ENCODE measurements around the gene PGBD1.
"Not testable (repeated sequence)": the region's sequence is repeated elsewhere in the genome, so short reads cannot be mapped to it uniquely, and the experiment has no call there.

Gene PGBD1

GRCh38 chr6:28267695-28268059 is 13.7 kb upstream of the PGBD1 start:
- DNase-seq (ENCODE audit: low read depth), result no peak

GRCh38 chr6:28269492-28269891 is 11.9 kb upstream of the PGBD1 start:
- DNase-seq (ENCODE audit: low read depth), result no peak

- no peak for DNase-seq (ENCODE audit: low read depth)
Observed at GRCh38 chr6:28274888-28275287, 6.5 kb upstream of the PGBD1 start.

- DNase-seq (ENCODE audit: low read depth), result no peak
Observed at GRCh38 chr6:28277746-28278145, 3.6 kb upstream of the PGBD1 start.

- DNase-seq (ENCODE audit: low read depth), result no peak
Observed at GRCh38 chr6:28280595-28281287, 631 bp upstream of the PGBD1 start.

GRCh38 chr6:28282926-28283325 is 1.6 kb downstream of the PGBD1 start:
- no peak for DNase-seq (ENCODE audit: low read depth)

GRCh38 chr6:28291573-28291972 is 10.2 kb downstream of the PGBD1 start:
- no peak for DNase-seq (ENCODE audit: low read depth)

GRCh38 chr6:28295326-28295725 is 14.0 kb downstream of the PGBD1 start:
- no peak for DNase-seq (ENCODE audit: low read depth)

- no peak for DNase-seq (ENCODE audit: low read depth)
Observed at GRCh38 chr6:28296520-28297060, 15.2 kb downstream of the PGBD1 start.

- no peak for DNase-seq (ENCODE audit: low read depth)
Observed at GRCh38 chr6:28303570-28303969, 22.2 kb downstream of the PGBD1 start.

- DNase-seq (ENCODE audit: low read depth), result not testable (repeated sequence)
Observed at GRCh38 chr6:28306363-28306762, 25.0 kb downstream of the PGBD1 start.

- no peak for DNase-seq (ENCODE audit: low read depth)
Observed at GRCh38 chr6:28311139-28311823, 29.9 kb downstream of the PGBD1 start.

- no peak for DNase-seq (ENCODE audit: low read depth)
Observed at GRCh38 chr6:28312939-28313338, 31.6 kb downstream of the PGBD1 start.

- no peak for DNase-seq (ENCODE audit: low read depth)
Observed at GRCh38 chr6:28315628-28316027, 34.3 kb downstream of the PGBD1 start.

- DNase-seq (ENCODE audit: low read depth), result not testable (repeated sequence)
Observed at GRCh38 chr6:28317866-28318265, 36.5 kb downstream of the PGBD1 start.

GRCh38 chr6:28322661-28323060 is 41.3 kb downstream of the PGBD1 start:
- DNase-seq (ENCODE audit: low read depth), result no peak

- no peak for DNase-seq (ENCODE audit: low read depth)
Observed at GRCh38 chr6:28323813-28324424, 42.5 kb downstream of the PGBD1 start.

- DNase-seq (ENCODE audit: low read depth), result no peak
Observed at GRCh38 chr6:28326371-28326948, 45.1 kb downstream of the PGBD1 start.

- no peak for DNase-seq (ENCODE audit: low read depth)
Observed at GRCh38 chr6:28330041-28330440, 48.7 kb downstream of the PGBD1 start.

GRCh38 chr6:28333047-28333446 is 51.7 kb downstream of the PGBD1 start:
- no peak for DNase-seq (ENCODE audit: low read depth)

GRCh38 chr6:28333599-28334018 is 52.2 kb downstream of the PGBD1 start:
- no peak for DNase-seq (ENCODE audit: low read depth)

GRCh38 chr6:28334286-28335039 is 53.1 kb downstream of the PGBD1 start:
- no peak for DNase-seq (ENCODE audit: low read depth)
